Ovary (tissue), 9 donors: ENCODE measurements around the gene KCNH5. TPM values are rescaled to one million over a fixed set of nuclear protein-coding genes. Genes with fewer than 3 reads are reported as not detected.

Source experiments
- DNase-seq, 5 donors: peaks; one replicate each; pipeline ENCODE4 v3.0.0-alpha.2; 2019 to 2020
- H3K27ac ChIP-seq, 2 donors: fragments of 200-600 bp; one replicate each; pipeline versions ENCODE4 v1.5.1 to v1.8.0; 2019 to 2022
- H3K27me3 ChIP-seq: fragments of 200-600 bp; one replicate; pipeline ENCODE4 v1.8.0; 2022
- H3K36me3 ChIP-seq: fragments of 200-600 bp; sonication (generic); one replicate; pipeline ENCODE4 v1.5.1; 2019
- H3K4me1 ChIP-seq: one replicate; pipeline ENCODE4 v1.8.1; 2013; ENCODE audit warnings: mild to moderate bottlenecking, moderate library complexity; ENCODE audit not compliant: insufficient read depth
- H3K4me3 ChIP-seq: fragments of 200-600 bp; sonication (generic); one replicate; pipeline ENCODE4 v1.5.1; 2017
- H3K9me3 ChIP-seq, 2 donors: fragments of 200-600 bp in 1 of 2; sonication (generic) in 1 of 2; one replicate each; pipeline versions ENCODE4 v1.5.1 to v1.8.1; 2013 to 2019; ENCODE audit warnings: mild to moderate bottlenecking in 1 of 2, moderate library complexity in 1 of 2
- CTCF ChIP-seq, 3 donors: fragments of 450-650 bp in 2 of 3; fragments of 200-600 bp in 1 of 3; IDR thresholded peaks; one replicate each; pipeline versions ENCODE4 v1.5.1 to v1.8.0; 2016 to 2022; ENCODE audit warnings: antibody characterized with exemption in 3 of 3, mild to moderate bottlenecking in 1 of 3
- EP300 ChIP-seq: sonication (generic); formaldehyde crosslinking; IDR thresholded peaks from one replicate; pipeline ENCODE4 v1.6.1; 2017; ENCODE audit warnings: antibody characterized with exemption
- POLR2A ChIP-seq: fragments of 450-650 bp; IDR thresholded peaks from one replicate; pipeline ENCODE4 v1.6.1; 2017; ENCODE audit warnings: antibody characterized with exemption, mild to moderate bottlenecking, moderate library complexity
- WGBS, 3 donors: extraction: QIAGEN DNeasy Blood & Tissue Kit in 1 of 3; methylation state at CpG; one replicate each; pipeline versions ENCODE4 v1.1.5 to v1.1.7; 2013 to 2017; 5-methylcytosine and 5-hydroxymethylcytosine counted together
- intact Hi-C, 4 donors: fragments of 100-400 bp; cut with DNase I; formaldehyde crosslinking; loops; one replicate each; pipeline versions ENCODE4 v1.11.0 to v1.15.1; 2022 to 2023
- polyA plus RNA-seq, 2 donors: library from polyadenylated mRNA; stranded (reverse); fragments of 200-250 nt in 1 of 2; fragments of 350-450 nt in 1 of 2; fragmentation: Illumina TruSeq in 1 of 2; extraction: RNeasy Lipid Tissue Mini Kit (QIAGEN cat#74804) in 1 of 2; gene quantifications; one replicate each; pipeline ENCODE4 v1.2.3, GENCODE V29; 2013 to 2014
- total RNA-seq, 7 donors: library from RNA; depleted of rRNA in 2 of 7; stranded (reverse); fragments of >200 nt in 2 of 7; fragmentation: NEBNext Ultra II Directional in 3 of 7; extraction: Animal tissue kit (Norgen Biotek cat#: 25700) in 3 of 7; gene quantifications; one replicate each; pipeline versions ENCODE4 v1.1.0 to v1.2.4, GENCODE V29; 2016 to 2023
- donor health status: DM: no; HTN: no; CAD: no; lungs with moderate emphysema.
- donor health status: DM: no; HTN: no; CAD: no.
- donor health status: Bipolar disorder and iron deficiency.
- donor health status: DM: yes; HTN: yes; CAD: no.
- donor health status: DM: no; HTN: no; CAD: no.
- donor health status: DM: yes; HTN: yes; CAD: no.

KCNH5 gene
- total and polyA plus RNA-seq, 9 donors: 0.05 TPM; not detected in 7

- H3K36me3 ChIP-seq: no peaks in the 10 kb centered on the region
- H3K4me3 ChIP-seq: no peak overlapping the region
- no peak overlapping the region for H3K27ac ChIP-seq
- H3K9me3 ChIP-seq: no peaks in the 10 kb centered on the region
- H3K4me1 ChIP-seq: no peaks in the 10 kb centered on the region
- intact Hi-C loops: no loop called here
- no peak for DNase-seq
- H3K27me3 ChIP-seq: no peaks in the 10 kb centered on the region
- TF ChIP-seq POLR2A: no peak
- TF ChIP-seq EP300: no peak
- TF ChIP-seq CTCF (IDR thresholded peaks at IDR 0.05): no peak
- WGBS, 3 donors: 81 to 89% (median 82%) methylated on average over 2 of the region's 2 CpGs
These were observed 322.9 kb downstream of the KCNH5 start for GRCh38 chr14:62722406-62722805.

- Histone ChIP-seq H3K36me3 (no peaks in the 10 kb centered on the region), H3K9me3 (no peaks in the 10 kb centered on the region), H3K27me3 (no peaks in the 10 kb centered on the region), H3K27ac (no peak overlapping the region), H3K4me3 (no peak overlapping the region), H3K4me1 (no peaks in the 10 kb centered on the region)
- intact Hi-C loops: no loop called here
- DNase-seq: no peak
- WGBS, 3 donors: 97 to 98% (median 98%) methylated on average over 1 of the region's 1 CpG
- TF ChIP-seq CTCF (IDR thresholded peaks at IDR 0.05) (no peak), EP300 (no peak), POLR2A (no peak)
These were observed 326.6 kb downstream of the KCNH5 start for GRCh38 chr14:62718629-62719028.

- no peak overlapping the region for H3K4me3 ChIP-seq
- H3K27me3 ChIP-seq: no peaks in the 10 kb centered on the region
- DNase-seq: no peak
- intact Hi-C loops: no loop called here
- no peak for TF ChIP-seq CTCF (IDR thresholded peaks at IDR 0.05)
- TF ChIP-seq EP300: no peak
- TF ChIP-seq POLR2A: no peak
- H3K9me3 ChIP-seq: no peaks in the 10 kb centered on the region
- H3K27ac ChIP-seq: no peak overlapping the region
- no peaks in the 10 kb centered on the region for H3K36me3 ChIP-seq
- no peaks in the 10 kb centered on the region for H3K4me1 ChIP-seq
- 68 to 75% (median 71%) methylated on average over 7 of the region's 7 CpGs for WGBS, 3 donors
These were observed 333.8 kb downstream of the KCNH5 start for GRCh38 chr14:62711351-62712023.

GRCh38 chr14:62710811-62711210, 334.4 kb downstream of the KCNH5 start:
- TF ChIP-seq EP300 (no peak), CTCF (IDR thresholded peaks at IDR 0.05) (no peak), POLR2A (no peak)
- H3K4me3 ChIP-seq: no peak overlapping the region
- DNase-seq: no peak
- no peak overlapping the region for H3K27ac ChIP-seq
- no peaks in the 10 kb centered on the region for H3K4me1 ChIP-seq
- H3K9me3 ChIP-seq: no peaks in the 10 kb centered on the region
- no peaks in the 10 kb centered on the region for H3K27me3 ChIP-seq
- intact Hi-C loops: no loop called here
- H3K36me3 ChIP-seq: no peaks in the 10 kb centered on the region
